ENCODE results near the gene TGM1. TPM values are rescaled to one million over a fixed set of nuclear protein-coding genes. Genes with fewer than 3 reads are reported as not detected.

Gene TGM1
- total RNA-seq, 4 donors from 2014 or later, result 1.2 to 11.3 (median 5.9) TPM

DNA sequence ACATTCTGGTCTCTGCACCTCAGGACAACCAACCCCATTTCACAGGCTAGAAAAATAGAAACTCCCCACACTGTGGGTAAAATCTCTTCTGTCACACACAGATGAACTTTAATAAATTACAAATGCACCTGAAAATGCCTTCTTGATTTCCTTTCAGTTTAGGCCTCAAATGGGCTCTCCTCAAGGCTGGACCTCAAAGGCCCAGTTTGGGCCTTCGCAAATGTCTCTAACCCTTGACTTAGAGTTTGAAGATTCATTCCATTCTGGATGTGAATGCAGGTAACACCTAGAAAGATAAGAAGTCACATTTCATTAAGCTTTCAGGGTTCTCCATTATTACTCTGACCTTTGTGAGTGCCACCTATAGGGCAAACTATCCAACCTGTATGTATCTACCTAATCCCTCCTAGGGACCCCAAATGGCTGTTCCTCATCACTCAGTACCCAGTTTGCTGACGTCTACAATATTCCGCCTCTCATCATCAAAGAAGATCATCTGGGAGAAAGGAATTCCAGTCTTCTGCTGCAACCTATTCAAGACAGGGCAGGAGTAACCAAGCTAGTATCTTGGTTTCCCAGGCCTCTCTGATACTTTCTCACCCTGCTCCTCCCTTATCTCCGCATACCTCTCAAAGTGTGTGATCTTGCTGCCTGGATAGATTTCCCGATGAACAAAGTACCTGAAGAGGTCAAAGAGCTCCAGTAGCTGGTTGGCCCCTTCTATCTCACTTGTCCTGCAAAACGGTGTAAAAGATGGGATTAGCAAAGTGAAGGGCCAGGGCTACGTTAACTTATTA, 48.9 kb downstream of the TGM1 start:
- H3K4me3 ChIP-seq, result peak overlapping the region in 2 of 4 donors; percentile 74 to 80
- TF ChIP-seq, protein P1, sequence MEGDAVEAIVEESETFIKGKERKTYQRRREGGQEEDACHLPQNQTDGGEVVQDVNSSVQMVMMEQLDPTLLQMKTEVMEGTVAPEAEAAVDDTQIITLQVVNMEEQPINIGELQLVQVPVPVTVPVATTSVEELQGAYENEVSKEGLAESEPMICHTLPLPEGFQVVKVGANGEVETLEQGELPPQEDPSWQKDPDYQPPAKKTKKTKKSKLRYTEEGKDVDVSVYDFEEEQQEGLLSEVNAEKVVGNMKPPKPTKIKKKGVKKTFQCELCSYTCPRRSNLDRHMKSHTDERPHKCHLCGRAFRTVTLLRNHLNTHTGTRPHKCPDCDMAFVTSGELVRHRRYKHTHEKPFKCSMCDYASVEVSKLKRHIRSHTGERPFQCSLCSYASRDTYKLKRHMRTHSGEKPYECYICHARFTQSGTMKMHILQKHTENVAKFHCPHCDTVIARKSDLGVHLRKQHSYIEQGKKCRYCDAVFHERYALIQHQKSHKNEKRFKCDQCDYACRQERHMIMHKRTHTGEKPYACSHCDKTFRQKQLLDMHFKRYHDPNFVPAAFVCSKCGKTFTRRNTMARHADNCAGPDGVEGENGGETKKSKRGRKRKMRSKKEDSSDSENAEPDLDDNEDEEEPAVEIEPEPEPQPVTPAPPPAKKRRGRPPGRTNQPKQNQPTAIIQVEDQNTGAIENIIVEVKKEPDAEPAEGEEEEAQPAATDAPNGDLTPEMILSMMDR (IDR thresholded peaks at IDR 0.05), result no peak
- TF ChIP-seq POLR2A (IDR thresholded peaks at IDR 0.05), result no peak
- no peak for DNase-seq
- H3K9me3 ChIP-seq, result no peaks in the 10 kb centered on the region
- H3K4me1 ChIP-seq, result peaks cover 0 to 22% (median 3%) of the 10 kb centered on the region in 4 donors
- H3K27me3 ChIP-seq, result no peaks in the 10 kb centered on the region
- H3K36me3 ChIP-seq, result peaks cover 0 to 28% (median 0%) of the 10 kb centered on the region in 3 donors
- H3K27ac ChIP-seq, result peak overlapping the region; percentile 96 to 98 (median 97)

DNA sequence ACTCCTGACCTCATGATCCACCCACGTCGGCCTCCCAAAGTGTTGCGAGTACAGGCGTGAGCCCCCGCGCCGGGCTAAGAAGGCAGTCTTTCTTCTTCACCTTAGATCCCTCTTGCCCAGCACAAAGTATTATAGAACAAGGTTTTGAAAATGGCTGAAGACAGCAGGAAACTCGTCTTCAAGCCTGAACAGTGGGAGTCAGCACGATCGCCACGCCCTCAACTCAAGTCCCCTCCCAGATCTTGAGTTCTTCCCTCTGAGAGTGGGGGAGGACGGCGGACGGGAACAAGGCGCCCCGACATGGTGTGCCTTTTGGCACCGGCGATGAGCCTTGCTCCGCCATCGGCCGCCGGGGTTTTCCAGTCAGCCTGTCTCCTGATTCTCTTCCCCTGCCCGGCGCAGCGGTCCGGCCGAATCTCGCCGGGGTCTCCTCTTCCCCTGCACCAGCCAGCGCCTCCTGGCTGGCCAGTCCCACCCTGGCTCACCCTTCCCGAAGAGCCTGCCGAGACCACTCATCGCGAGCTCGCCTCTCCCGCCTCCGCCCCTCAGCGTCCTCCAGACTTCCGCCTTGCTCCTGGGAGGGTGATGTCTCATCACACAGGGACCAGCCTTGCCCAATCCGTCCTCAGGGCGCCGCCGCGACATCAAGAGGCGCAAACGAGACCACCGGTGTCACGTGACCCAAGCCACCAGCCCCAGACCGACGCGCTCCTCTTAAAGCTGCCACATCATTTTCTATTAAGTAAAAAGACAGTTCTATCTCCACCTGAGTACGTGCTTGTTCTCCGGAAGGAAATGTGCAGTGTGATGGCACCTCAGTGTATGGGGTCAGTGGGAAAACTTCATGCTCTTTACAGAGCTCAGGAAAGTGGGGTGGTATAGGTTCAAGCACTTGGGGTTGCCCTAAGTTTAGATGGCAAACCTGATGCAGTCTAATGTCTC, 49.8 kb downstream of the TGM1 start, which contains the start of gene CHMP4A:
Gene CHMP4A (minus strand): TSS at position 565 of the 942 bp plus-strand sequence. CDS start 49 bp downstream, at position 516.
- Histone ChIP-seq H3K27ac (peak within 1 kb of the TSS; percentile 96 to 98 (median 97)), H3K4me1 (peaks cover 0 to 22% (median 3%) of the 10 kb centered on the region in 4 donors), H3K27me3 (no peaks in the 10 kb centered on the region), H3K36me3 (peaks cover 0 to 36% (median 0%) of the 10 kb centered on the region in 3 donors), H3K9me3 (no peaks in the 10 kb centered on the region), H3K4me3 (peak within 1 kb of the TSS; percentile 62 to 80 (median 72))
- DNase-seq, result peak; percentile 94 to 99 (median 99)
- TF ChIP-seq, protein P1 (IDR thresholded peaks at IDR 0.05), result peak in 3 of 6 experiments; percentile 17 to 28 (median 26)
- TF ChIP-seq POLR2A (IDR thresholded peaks at IDR 0.05), result peak; percentile 93 to 94

DNA sequence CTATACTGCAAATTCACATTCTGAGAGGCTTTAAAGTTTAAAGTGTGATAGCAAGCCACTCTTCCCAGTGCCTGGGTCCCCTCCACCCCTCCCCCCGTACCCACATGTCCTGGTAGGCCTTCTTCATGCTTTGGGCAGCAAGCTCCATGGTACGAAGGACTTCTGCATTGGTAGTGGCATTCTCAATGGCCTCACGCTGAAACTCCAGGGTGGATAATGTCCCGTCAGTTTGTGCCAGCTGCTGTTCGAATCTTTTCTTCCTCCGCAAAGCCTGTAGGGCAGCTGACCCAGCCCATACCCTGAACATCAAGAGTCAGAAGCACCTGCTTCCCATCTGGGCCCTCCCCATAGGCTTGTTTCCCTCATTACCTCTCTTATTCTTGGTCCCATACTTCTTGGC, 51.7 kb downstream of the TGM1 start:
- Histone ChIP-seq H3K36me3 (peaks cover 0 to 51% (median 0%) of the 10 kb centered on the region in 3 donors), H3K27ac (no peak overlapping the region), H3K4me1 (peaks cover 0 to 22% (median 2%) of the 10 kb centered on the region in 4 donors), H3K27me3 (no peaks in the 10 kb centered on the region), H3K9me3 (no peaks in the 10 kb centered on the region), H3K4me3 (no peak overlapping the region)
- DNase-seq, result no peak
- TF ChIP-seq POLR2A (IDR thresholded peaks at IDR 0.05), result no peak
- TF ChIP-seq, protein P1 (IDR thresholded peaks at IDR 0.05), result no peak

DNA sequence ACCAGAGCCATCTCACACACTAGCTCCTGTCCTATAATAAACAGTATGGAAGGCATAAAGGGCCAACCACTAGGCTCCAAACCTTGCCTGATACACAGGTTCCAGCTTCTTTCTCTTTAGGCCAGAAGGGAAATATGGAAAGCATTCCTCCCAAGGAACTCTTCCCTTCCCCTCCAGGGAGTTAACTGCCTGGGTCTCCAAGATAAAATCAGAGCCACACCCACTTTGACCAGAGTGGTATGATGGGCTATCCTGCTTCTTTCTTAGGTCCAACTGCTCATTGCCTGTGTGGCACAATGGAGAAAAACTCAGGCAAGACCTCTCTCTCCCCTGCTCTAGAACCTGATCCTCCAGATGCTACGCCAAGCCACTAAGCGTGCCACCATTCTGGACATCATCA, 55.4 kb downstream of the TGM1 start:
- no peaks in the 10 kb centered on the region for H3K27me3 ChIP-seq
- no peak for DNase-seq
- H3K27ac ChIP-seq, result no peak overlapping the region
- H3K36me3 ChIP-seq, result peaks cover 0 to 67% (median 0%) of the 10 kb centered on the region in 3 donors
- no peaks in the 10 kb centered on the region for H3K9me3 ChIP-seq
- no peak overlapping the region for H3K4me3 ChIP-seq
- peaks cover 0 to 10% (median 0%) of the 10 kb centered on the region in 4 donors for H3K4me1 ChIP-seq
- TF ChIP-seq, protein P1 (IDR thresholded peaks at IDR 0.05), result no peak
- no peak for TF ChIP-seq POLR2A (IDR thresholded peaks at IDR 0.05)

DNA sequence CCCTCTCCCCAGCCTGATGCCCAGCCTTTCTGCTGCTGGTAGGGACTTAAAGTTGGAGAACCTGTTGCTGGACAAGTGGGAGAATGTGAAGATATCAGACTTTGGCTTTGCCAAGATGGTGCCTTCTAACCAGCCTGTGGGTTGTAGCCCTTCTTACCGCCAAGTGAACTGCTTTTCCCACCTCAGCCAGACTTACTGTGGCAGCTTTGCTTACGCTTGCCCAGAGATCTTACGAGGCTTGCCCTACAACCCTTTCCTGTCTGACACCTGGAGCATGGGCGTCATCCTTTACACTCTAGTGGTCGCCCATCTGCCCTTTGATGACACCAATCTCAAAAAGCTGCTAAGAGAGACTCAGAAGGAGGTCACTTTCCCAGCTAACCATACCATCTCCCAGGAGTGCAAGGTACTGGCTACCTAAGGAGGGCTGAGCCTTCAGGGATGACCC, 55.8 kb downstream of the TGM1 start:
- Histone ChIP-seq H3K36me3 (peaks cover 0 to 72% (median 0%) of the 10 kb centered on the region in 3 donors), H3K27ac (no peak overlapping the region), H3K4me3 (no peak overlapping the region), H3K9me3 (no peaks in the 10 kb centered on the region), H3K27me3 (no peaks in the 10 kb centered on the region), H3K4me1 (peaks cover 0 to 5% (median 0%) of the 10 kb centered on the region in 4 donors)
- DNase-seq, result no peak
- no peak for TF ChIP-seq POLR2A (IDR thresholded peaks at IDR 0.05)
- TF ChIP-seq, protein P1 (IDR thresholded peaks at IDR 0.05), result no peak

All from Peyer's patch (tissue), 4 donors.